ENCODE data around the gene RBFOX2.
"Not testable (repeated sequence)": the region's sequence is repeated elsewhere in the genome, so short reads cannot be mapped to it uniquely, and the experiment has no call there.

The RBFOX2 gene

DNA sequence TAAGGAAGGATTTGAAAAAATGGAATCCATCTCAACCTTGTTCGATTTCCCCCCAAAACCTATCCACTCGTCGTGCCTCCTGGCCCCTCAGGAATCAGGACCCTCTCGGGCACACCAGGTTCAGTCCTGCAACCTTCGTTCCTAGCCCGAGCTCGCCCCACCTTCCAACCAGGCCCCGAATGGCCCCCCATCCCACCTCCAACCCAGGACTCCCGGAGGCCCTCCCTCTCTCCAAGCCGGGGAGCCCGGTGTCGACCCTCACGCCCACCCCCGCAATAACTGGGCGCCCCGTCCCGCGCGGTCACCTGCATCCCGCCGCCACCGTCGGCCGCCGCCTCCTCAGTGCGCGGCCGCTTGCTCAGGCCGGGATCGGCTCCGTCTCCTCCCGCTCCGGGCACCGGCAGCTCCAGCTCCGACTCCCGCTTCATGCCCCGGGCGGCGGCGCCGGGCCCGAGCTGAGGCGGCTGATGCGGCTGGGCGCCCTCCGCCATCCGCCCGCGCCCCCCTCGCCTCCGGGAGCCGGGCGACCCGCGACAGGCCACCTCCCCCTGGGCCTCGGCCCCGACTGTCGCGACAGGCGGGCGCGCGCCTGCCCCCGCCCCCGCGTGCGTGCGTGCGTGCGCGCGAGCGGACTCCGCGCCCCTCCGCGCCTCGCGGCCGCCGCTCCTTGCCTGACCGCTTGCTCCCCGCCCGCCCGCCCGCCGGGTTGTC lies 534 bp downstream of the RBFOX2 start:
- peak; percentile 22 for ATAC-seq (ENCODE audit: low read depth)
- Mint-ChIP-seq H3K36me3 (no peaks in the 10 kb centered on the region), H3K9me3 (no peaks in the 10 kb centered on the region), H3K27me3 (peaks cover 31% of the 10 kb centered on the region), H3K4me3 (peak overlapping the region; percentile 68), H3K27ac (no peak overlapping the region), H3K4me1 (peaks cover 12% of the 10 kb centered on the region)
- peak in 1 of 2 donors; percentile 28 for DNase-seq (ENCODE audit: low spot score in 2 of 2)

DNA sequence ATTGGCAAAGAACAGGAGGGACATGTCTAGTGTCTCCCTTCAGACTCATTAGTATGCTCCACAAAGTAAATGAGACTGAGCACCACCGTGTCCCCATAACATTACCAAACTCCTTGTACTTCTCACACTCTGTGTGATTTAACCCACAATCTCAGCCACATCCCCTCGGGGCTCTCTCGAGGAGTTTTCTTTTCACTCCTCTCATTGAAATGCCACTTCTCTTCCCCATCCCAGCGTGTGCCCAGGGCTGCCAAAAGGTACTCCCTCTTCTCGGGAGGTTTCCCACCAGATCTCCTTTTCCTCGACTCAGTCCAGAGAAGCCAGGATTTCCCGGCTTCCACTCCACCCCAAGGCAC lies 1.1 kb downstream of the RBFOX2 start:
- no peak for DNase-seq (ENCODE audit: low spot score in 2 of 2)
- H3K27ac Mint-ChIP-seq = no peak overlapping the region
- peaks cover 29% of the 10 kb centered on the region for H3K27me3 Mint-ChIP-seq

DNA sequence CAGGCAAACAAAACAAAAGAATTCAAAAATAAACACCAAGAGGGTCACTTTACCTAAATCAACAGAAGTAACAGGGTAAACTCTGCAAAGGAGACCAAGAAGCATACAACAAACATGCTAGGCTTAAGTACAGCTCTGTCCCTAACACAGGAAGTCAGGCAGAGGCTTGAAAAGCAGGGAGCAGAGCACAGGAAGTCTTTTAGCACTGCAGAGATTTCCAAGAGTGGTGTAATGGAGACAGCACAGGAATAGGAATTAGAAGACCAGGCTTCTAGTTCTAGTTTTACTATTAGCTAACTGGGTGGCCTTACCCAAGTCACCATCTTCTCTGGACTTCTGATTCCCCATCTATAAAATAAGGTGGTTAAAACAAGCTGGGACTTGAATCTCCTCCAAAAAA lies 1.9 kb downstream of the RBFOX2 start:
- no peaks in the 10 kb centered on the region for H3K9me3 Mint-ChIP-seq
- no peak overlapping the region for H3K27ac Mint-ChIP-seq
- no peak for ATAC-seq (ENCODE audit: low read depth)
- H3K4me1 Mint-ChIP-seq = peaks cover 12% of the 10 kb centered on the region
- no peaks in the 10 kb centered on the region for H3K36me3 Mint-ChIP-seq
- no peak for DNase-seq (ENCODE audit: low spot score in 2 of 2)
- peaks cover 30% of the 10 kb centered on the region for H3K27me3 Mint-ChIP-seq
- H3K4me3 Mint-ChIP-seq = no peak overlapping the region

More for the DNA sequence above, 1.1 kb downstream of the RBFOX2 start:
- peaks cover 12% of the 10 kb centered on the region for H3K4me1 Mint-ChIP-seq
- peak; percentile 19 for ATAC-seq (ENCODE audit: low read depth)
- H3K4me3 Mint-ChIP-seq = peak overlapping the region; percentile 68
- H3K36me3 Mint-ChIP-seq = no peaks in the 10 kb centered on the region
- no peaks in the 10 kb centered on the region for H3K9me3 Mint-ChIP-seq

DNA sequence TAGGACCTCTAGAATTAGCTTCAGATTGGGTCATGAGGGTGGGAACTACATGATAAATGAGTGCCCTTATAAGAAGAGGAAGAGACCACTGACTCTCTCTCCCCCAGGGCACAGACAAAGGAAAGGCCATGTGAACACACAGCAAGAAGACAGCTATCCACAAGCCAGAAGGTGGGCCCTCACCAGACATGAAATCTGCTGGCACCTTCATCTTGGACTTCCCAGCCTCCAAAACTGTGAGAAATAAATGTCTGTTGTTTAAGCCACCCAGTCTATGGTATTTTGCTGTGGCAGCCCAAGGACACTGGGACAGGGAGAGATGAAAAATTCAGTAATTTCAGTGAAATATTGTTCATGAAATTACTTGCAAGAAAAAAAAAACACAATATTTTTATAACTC lies 5.9 kb downstream of the RBFOX2 start:
- Mint-ChIP-seq H3K4me3 (no peak overlapping the region), H3K4me1 (peaks cover 12% of the 10 kb centered on the region), H3K27me3 (peaks cover 29% of the 10 kb centered on the region), H3K27ac (no peak overlapping the region), H3K36me3 (no peaks in the 10 kb centered on the region), H3K9me3 (peaks cover 4% of the 10 kb centered on the region)
- no peak for DNase-seq (ENCODE audit: low spot score in 2 of 2)
- ATAC-seq (ENCODE audit: low read depth) = no peak

DNA sequence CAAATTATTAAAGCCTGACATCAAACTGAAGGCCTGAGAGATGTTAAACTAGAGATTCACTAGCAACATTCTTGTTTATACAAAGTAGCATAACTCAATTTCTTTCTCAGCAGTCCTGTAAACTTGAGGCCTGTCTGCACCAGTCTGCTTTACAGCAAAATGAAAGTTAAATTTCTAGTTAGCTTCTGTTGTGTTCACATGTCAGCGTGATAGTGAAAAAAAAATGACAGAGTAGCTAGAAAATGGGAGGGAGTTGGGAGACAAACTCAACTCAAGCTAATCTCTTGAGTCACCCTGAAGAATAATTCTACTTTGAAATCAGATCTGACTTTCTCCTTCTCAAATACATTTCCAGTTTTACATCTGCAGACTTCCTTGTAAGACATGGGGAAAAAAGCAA lies 6.5 kb downstream of the RBFOX2 start:
- peaks cover 28% of the 10 kb centered on the region for H3K27me3 Mint-ChIP-seq
- no peak for ATAC-seq (ENCODE audit: low read depth)

DNA sequence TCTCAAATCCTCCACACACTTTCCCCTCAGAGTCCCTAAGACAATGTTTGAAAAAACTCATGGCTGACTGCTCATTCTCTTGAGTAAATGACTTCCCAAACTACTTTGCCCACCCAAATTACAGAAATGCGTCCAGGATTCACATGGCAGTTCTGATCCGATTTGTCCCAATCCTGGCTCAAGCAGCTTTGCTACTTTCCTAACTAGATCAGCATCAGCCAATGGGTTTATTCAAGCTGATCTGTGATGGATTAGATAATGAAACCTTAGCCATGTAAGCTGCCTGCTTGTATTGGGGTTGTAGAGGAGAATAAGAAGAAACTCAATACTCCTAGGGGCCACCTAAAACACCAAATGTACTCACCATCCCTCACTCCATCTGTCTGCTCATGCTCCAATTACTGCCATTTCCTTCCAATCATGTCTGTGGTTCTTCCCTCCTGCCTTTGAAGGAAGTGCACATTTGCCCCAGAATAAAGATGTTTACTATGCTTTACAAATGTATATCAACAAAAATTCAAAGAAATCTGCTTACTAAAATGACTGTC lies 6.9 kb downstream of the RBFOX2 start:
- H3K36me3 Mint-ChIP-seq = no peaks in the 10 kb centered on the region
- no peak overlapping the region for H3K4me3 Mint-ChIP-seq
- peaks cover 12% of the 10 kb centered on the region for H3K4me1 Mint-ChIP-seq
- H3K9me3 Mint-ChIP-seq = peaks cover 4% of the 10 kb centered on the region
- H3K27me3 Mint-ChIP-seq = peaks cover 27% of the 10 kb centered on the region
- ATAC-seq (ENCODE audit: low read depth) (no peak), DNase-seq (ENCODE audit: low spot score in 2 of 2) (no peak)
- H3K27ac Mint-ChIP-seq = no peak overlapping the region

More for the DNA sequence above, 6.5 kb downstream of the RBFOX2 start:
- DNase-seq (ENCODE audit: low spot score in 2 of 2) = no peak
- no peaks in the 10 kb centered on the region for H3K36me3 Mint-ChIP-seq
- H3K4me3 Mint-ChIP-seq = no peak overlapping the region
- H3K27ac Mint-ChIP-seq = no peak overlapping the region
- H3K4me1 Mint-ChIP-seq = peaks cover 12% of the 10 kb centered on the region
- peaks cover 4% of the 10 kb centered on the region for H3K9me3 Mint-ChIP-seq

DNA sequence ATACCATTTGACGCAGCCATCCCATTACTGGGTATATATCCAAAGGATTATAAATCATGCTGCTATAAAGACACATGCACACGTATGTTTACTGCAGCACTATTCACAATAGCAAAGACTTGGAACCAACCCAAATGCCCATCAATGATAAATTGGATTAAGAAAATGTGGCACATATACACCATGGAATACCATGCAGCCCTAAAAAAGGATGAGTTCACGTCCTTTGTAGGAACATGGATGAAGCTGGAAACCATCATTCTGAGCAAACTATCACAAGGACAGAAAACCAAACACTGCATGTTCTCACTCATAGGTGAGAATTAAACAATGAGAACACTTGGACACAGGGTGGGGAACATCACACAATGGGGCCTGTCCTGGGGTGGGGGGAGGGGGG lies 7.8 kb downstream of the RBFOX2 start:
- peaks cover 12% of the 10 kb centered on the region for H3K4me1 Mint-ChIP-seq
- H3K4me3 Mint-ChIP-seq; ATAC-seq (ENCODE audit: low read depth); H3K36me3 Mint-ChIP-seq; DNase-seq (ENCODE audit: low spot score in 2 of 2); H3K27ac Mint-ChIP-seq; H3K9me3 Mint-ChIP-seq: not testable (repeated sequence)
- H3K27me3 Mint-ChIP-seq = peaks cover 24% of the 10 kb centered on the region

DNA sequence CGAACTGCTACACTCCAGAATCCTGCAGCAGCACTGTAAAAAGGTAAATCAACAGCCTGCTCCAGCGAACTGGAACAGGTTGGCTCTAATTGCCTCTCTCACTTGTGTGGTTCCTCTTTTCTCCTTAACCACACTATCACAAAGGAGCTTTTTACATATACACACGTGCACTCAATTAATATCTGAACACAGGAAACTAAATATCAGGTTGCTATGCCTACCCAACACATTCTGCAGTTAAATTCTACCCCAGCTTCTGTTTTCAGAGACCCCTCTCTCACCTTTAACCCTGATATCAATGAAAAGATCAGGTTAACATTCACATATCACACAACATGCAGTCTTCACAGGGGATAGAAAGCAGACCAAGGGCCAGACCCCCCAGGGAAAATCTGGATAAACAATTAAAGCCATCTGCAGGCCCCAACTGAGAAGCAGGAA lies 11.0 kb downstream of the RBFOX2 start:
- H3K4me3 Mint-ChIP-seq = no peak overlapping the region
- H3K4me1 Mint-ChIP-seq = peaks cover 12% of the 10 kb centered on the region
- peak; percentile 98 for ATAC-seq (ENCODE audit: low read depth)
- H3K9me3 Mint-ChIP-seq = peaks cover 4% of the 10 kb centered on the region
- peak; percentile 26 to 45 for DNase-seq (ENCODE audit: low spot score in 2 of 2)
- peaks cover 24% of the 10 kb centered on the region for H3K27me3 Mint-ChIP-seq
- no peaks in the 10 kb centered on the region for H3K36me3 Mint-ChIP-seq
- H3K27ac Mint-ChIP-seq = peak overlapping the region; percentile 93

DNA sequence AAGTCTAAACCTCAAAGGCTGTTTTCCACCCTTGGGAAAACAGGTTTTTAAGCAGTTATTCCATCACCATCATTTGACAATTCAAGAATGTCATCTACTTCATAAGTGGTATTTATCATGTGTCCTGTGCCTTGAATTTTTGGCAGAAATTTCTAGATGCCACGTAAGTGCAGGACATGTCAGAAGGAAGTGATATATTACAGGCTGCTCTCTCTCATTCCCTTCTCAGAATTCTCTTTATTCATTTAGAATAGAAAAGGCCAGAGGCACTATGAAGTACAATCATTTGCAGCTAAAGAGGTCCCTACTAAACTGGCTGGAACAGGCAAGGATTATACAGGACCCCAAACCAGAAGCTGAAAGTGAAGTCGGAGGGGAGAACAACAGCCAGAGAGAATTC lies 11.9 kb downstream of the RBFOX2 start:
- Mint-ChIP-seq H3K27me3 (peaks cover 24% of the 10 kb centered on the region), H3K27ac (no peak overlapping the region), H3K4me1 (peaks cover 12% of the 10 kb centered on the region), H3K4me3 (no peak overlapping the region), H3K9me3 (peaks cover 4% of the 10 kb centered on the region), H3K36me3 (no peaks in the 10 kb centered on the region)
- ATAC-seq (ENCODE audit: low read depth) (no peak), DNase-seq (ENCODE audit: low spot score in 2 of 2) (no peak)

DNA sequence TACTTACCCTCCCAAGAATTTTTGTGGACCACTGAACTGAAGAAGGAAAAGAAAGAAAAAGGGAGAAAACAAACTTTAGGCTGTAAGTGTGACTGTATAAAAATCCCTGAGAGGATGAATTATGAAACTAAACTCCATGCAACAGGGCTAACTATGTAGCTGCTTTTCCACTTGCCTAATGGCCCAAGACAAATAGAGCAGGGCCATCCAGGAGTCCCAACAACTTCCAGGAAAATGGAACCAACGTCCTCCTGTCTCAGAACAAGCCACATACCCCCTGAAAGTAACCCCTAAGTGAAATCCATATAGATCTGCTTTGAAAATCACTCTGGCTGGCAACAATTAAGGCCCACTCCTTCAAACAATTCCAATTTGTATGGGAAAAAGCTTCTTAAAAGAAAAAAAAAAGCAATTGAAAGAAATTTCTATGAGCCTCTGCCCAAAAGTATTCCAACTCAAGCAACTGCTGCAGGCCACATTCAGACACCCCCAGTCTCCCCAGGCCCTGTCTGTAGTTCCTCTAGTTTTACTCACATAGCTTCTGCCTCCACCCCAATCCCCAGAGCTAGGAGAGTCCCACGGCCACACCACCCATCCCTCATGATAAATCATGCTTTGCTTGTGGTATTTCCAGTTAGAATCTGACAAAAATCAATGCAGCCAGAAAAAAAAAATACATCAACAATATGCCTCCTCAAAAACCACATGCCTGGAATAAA lies 12.7 kb downstream of the RBFOX2 start:
- peaks cover 25% of the 10 kb centered on the region for H3K27me3 Mint-ChIP-seq
- DNase-seq (ENCODE audit: low spot score in 2 of 2) = no peak
- H3K4me1 Mint-ChIP-seq = peaks cover 12% of the 10 kb centered on the region
- H3K9me3 Mint-ChIP-seq = peaks cover 4% of the 10 kb centered on the region
- ATAC-seq (ENCODE audit: low read depth) = no peak
- no peaks in the 10 kb centered on the region for H3K36me3 Mint-ChIP-seq
- no peak overlapping the region for H3K27ac Mint-ChIP-seq
- H3K4me3 Mint-ChIP-seq = no peak overlapping the region

DNA sequence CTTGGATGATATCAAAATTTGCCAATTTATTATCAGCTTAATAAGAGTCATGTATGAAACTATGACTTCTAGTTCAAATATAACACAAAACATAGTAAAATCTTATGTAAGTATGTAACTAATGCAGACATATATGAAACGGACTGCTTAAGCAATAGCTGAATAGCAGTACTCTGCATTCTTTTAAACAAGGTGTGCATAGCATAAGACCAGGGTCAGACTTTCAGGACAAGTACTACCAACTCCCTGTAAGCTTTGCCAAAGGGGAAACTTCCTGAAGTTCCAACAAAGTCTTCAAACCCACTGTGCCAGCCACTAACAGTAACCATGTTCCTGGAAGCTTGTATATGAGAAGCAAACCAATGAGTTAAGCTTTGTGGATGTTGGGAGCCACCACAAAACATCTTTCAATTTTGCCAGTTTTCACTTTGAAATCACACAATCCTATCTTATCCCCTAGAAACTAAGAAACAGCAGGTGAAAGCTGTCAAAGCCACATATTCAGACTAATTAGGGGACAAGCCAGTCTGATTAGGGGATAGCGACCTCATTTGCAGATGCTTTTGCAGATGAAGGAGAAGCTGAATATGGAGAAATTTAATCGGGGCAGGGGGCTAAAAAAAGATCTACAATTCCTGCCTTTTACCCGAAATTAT lies 13.3 kb downstream of the RBFOX2 start:
- Mint-ChIP-seq H3K36me3 (no peaks in the 10 kb centered on the region), H3K27me3 (peaks cover 30% of the 10 kb centered on the region), H3K4me1 (peaks cover 12% of the 10 kb centered on the region), H3K27ac (no peak overlapping the region), H3K9me3 (peaks cover 4% of the 10 kb centered on the region), H3K4me3 (no peak overlapping the region)
- DNase-seq (ENCODE audit: low spot score in 2 of 2) = no peak
- no peak for ATAC-seq (ENCODE audit: low read depth)

DNA sequence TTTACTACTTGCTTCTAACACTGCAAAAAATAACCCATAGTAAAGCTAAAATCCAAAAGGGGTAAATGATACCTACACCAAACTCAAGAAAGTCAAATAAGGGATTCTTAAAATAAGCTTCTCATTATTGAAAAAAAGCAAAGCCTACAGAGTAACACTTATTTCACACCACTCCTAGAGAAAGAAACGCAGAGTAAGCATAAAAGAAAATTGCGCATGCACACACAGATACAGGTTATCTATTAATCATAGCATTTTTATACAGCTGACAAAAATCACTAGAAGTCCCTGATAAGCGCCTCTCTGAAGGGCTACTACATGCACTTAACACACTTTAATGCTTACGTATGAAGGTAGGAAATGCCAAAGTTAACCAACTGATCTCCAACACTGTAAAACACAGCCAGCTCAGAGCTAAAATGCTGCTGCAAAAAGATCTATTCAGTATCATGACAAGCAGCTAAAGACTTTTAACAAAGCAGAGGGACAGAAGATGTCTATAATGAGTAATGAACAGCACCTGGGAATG lies 14.0 kb downstream of the RBFOX2 start:
- H3K36me3 Mint-ChIP-seq = no peaks in the 10 kb centered on the region
- peaks cover 2% of the 10 kb centered on the region for H3K9me3 Mint-ChIP-seq
- H3K27me3 Mint-ChIP-seq = peaks cover 31% of the 10 kb centered on the region
- ATAC-seq (ENCODE audit: low read depth) = no peak
- no peak overlapping the region for H3K27ac Mint-ChIP-seq
- no peak overlapping the region for H3K4me3 Mint-ChIP-seq
- no peak for DNase-seq (ENCODE audit: low spot score in 2 of 2)
- H3K4me1 Mint-ChIP-seq = peaks cover 12% of the 10 kb centered on the region

DNA sequence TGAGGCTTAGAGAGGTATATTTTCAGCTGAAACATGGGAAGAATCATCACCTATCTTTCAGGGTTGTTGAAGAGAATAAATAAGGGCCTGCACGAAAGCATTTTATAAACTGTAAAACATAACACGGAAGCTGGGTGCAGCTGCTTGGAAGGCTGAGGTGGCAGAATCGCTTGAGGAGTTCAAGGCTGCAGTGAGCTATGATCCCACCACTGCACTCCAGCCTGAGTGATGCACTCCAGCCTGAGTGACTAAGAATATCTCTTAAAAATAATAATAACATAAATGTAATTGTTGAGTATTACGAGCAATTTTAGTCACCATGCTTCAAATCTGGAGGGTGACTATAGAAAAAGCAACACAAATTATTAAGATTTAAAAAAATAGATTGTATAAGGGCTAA lies 16.3 kb downstream of the RBFOX2 start:
- DNase-seq (ENCODE audit: low spot score in 2 of 2) (no peak), ATAC-seq (ENCODE audit: low read depth) (no peak)
- peaks cover 20% of the 10 kb centered on the region for H3K27me3 Mint-ChIP-seq
- H3K9me3 Mint-ChIP-seq = no peaks in the 10 kb centered on the region
- no peaks in the 10 kb centered on the region for H3K4me1 Mint-ChIP-seq
- H3K36me3 Mint-ChIP-seq = no peaks in the 10 kb centered on the region
- no peak overlapping the region for H3K4me3 Mint-ChIP-seq
- H3K27ac Mint-ChIP-seq = no peak overlapping the region

DNA sequence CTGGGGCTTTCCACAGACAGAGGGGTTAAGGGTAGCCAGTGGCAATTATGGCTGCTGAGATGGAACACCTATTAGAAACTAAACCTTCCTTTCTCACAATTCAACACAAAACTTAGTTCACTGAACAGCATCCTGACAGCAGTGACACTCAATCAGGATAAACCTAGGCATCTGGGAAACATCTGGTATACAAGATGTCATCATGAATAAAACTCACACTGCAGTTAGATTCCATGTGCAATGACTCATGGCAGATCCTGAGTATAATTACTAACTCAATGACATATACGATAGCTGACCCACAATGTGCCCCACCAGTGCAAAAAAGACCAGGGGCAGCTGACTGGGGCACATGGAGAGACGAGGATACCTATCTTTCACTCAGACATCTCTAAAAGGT lies 17.7 kb downstream of the RBFOX2 start:
- ATAC-seq (ENCODE audit: low read depth) = no peak
- peaks cover 25% of the 10 kb centered on the region for H3K27me3 Mint-ChIP-seq
- H3K4me3 Mint-ChIP-seq = no peak overlapping the region
- DNase-seq (ENCODE audit: low spot score in 2 of 2) = no peak
- no peaks in the 10 kb centered on the region for H3K36me3 Mint-ChIP-seq
- no peaks in the 10 kb centered on the region for H3K9me3 Mint-ChIP-seq
- no peak overlapping the region for H3K27ac Mint-ChIP-seq
- H3K4me1 Mint-ChIP-seq = no peaks in the 10 kb centered on the region

Data from memory B cell (primary cell).